ENCODE data around the gene SV2B.

GRCh38 chr15:91125162-91125561 is 25.1 kb downstream of the SV2B start:
- no peak for TF ChIP-seq CTCF (IDR thresholded peaks at IDR 0.05)
- TF ChIP-seq EP300 (IDR thresholded peaks at IDR 0.05), result no peak
- no peak for TF ChIP-seq POLR2A (IDR thresholded peaks at IDR 0.05)
- no peak for TF ChIP-seq POLR2AphosphoS5 (IDR thresholded peaks at IDR 0.05)

Measured in upper lobe of left lung (tissue), 4 donors.